Activated CD4-positive, alpha-beta T cell treated with anti-CD3 and anti-CD28 coated beads, Interleukin-2, amount 50 U/mL, for 24 hours (primary cell): ENCODE measurements around the gene C20orf96.

Source experiments
- DNase-seq, 2 donors: peaks; one replicate each; pipeline ENCODE4 v3.0.0-alpha.2; 2020; ENCODE audit warnings: low read depth in 1 of 2, low spot score in 1 of 2

C20orf96 gene

GRCh38 chr20:312866-313265, 22.3 kb upstream of the C20orf96 start:
- no peak for DNase-seq

GRCh38 chr20:312067-312466, 21.5 kb upstream of the C20orf96 start:
- no peak for DNase-seq

GRCh38 chr20:311609-312008, 21.1 kb upstream of the C20orf96 start:
- DNase-seq, result no peak

DNA sequence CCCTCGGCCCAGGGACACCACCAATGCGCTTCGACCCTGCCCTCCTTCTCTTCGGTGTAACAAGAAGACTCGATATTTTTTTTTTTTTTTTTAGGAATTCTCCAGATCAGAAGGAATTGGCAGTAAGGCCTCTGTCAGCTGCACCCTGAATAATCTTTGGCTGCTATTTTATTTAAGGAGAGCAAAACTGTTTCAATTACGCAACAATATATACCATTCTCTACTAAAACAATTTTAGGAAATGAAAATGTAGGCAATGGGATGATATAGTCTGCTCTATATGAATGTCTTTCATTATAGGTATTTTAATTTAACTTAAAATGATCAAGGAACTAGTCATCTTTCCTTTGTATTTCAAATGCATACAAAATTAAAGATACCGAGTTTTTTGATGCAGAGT, 20.1 kb upstream of the C20orf96 start:
- no peak for DNase-seq

- peak; percentile 44 to 78 for DNase-seq
These were observed 19.5 kb upstream of the C20orf96 start for GRCh38 chr20:309841-310644.

- DNase-seq, result no peak
These were observed 18.8 kb upstream of the C20orf96 start for GRCh38 chr20:309306-309840.

DNA sequence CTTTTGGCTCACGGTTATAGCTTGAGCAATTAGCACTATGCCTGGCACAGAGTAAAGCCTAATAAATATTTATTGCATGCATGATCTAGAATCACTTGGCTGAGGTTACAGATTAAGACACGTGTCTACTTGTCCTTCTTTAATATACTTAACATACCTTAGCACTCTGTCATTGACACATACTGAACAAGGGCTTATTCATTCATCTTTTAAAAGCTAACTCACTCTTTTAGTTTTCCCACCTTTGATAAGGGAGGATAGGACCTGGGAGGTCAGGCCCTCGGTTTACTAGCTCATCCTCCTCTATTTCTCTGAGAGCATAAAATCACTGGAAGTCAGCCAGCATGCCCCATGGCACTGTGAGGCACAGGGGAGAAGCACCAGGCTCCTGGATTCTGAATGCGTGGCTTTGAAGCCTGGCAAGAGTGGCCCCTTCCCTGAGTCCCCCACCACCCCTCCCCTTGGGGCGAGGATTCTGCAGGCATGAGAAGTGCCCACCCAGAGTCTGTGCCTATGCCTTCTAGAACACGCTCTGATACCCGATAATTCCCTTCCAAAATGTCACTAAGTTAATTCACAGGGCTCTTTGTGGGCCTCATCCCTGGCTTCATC, 18.0 kb upstream of the C20orf96 start:
- no peak for DNase-seq

GRCh38 chr20:305745-306144, 15.2 kb upstream of the C20orf96 start:
- no peak for DNase-seq

GRCh38 chr20:301886-302848, 11.6 kb upstream of the C20orf96 start:
- no peak for DNase-seq

DNA sequence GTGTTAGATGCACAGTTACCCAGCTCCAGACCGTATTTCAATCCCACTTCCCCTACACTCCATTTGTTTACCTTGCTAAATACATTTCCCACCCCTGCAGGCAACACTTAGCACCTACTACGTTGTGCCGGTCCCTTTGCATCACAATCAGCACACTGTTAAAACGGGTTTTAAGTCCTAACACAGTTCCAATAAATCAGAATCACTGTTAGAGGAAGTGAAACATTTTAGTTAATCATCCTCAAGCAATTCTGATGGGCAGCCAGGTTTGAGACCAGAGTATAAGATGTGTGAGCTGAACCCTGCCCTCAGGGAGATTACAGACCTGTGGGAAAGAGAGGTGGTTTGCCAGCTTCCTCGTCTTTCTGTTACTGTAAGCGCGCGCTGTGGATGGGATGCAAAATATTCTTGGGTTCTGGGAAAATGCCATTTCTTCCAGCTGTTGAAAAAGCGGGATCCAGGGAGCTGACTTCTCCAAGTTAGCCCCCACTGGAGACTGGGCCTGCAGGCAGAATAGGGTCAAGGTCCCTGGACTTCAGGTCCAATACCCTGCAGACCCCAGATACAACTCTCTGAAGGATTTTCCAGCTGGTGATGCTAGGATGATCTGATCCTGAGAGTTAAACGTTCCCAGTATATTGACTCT, 9.9 kb upstream of the C20orf96 start:
- DNase-seq, result no peak

DNA sequence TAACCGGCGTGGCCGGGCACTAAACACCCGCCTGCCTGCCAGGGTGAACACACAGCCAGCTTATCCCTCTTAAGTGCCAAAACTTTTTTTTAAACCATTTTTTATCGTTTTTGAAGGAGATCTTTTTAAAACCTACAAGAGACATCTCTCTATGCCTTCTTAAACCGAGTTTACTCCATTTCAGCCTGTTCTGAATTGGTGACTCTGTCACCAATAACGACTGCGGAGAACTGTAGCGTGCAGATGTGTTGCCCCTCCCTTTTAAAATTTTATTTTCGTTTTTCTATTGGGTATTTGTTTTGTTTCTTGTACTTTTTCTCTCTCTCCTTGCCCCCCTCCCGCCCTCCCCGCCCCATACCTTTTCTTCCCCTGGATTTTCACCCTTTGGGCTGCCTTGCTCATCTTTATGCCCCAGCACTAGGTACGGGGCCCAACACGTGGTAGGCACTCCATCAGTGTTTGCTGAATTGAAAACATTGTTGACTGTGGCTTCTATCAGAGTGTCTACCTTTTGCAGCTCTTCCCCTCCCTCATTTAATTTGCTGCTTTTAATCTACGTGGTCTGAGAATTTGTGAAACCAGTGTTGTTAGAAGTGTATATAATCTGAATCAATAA, 8.3 kb upstream of the C20orf96 start:
- DNase-seq, result no peak

DNA sequence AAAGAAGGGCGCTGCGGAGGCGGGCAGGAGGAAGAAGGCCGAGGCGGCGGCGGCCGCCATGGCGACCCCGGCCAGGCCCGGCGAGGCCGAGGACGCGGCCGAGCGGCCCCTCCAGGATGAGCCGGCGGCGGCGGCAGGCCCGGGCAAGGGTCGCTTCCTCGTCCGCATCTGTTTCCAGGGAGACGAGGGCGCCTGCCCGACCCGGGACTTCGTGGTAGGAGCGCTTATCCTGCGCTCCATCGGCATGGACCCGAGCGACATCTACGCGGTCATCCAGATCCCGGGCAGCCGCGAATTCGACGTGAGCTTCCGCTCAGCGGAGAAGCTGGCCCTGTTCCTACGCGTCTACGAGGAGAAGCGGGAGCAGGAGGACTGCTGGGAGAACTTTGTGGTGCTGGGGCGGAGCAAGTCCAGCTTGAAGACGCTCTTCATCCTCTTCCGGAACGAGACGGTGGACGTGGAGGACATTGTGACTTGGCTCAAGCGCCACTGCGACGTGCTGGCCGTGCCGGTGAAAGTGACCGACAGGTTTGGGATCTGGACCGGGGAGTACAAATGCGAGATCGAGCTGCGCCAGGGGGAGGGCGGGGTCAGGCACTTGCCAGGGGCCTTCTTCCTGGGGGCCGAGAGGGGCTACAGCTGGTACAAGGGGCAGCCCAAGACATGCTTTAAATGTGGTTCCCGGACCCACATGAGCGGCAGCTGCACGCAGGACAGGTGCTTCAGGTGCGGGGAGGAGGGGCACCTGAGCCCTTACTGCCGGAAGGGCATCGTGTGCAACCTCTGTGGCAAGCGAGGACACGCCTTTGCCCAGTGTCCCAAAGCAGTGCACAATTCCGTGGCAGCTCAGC, 7.6 kb upstream of the C20orf96 start:
- peak in 1 of 2 donors; percentile 13 for DNase-seq

- peak; percentile 63 to 73 for DNase-seq
These were observed 6.8 kb upstream of the C20orf96 start, which contains the start of gene ZCCHC3 for GRCh38 chr20:297098-297924. TSS of gene ZCCHC3 (plus strand) at chr20:297570. CDS start at chr20:297587, 17 bp downstream.

DNA sequence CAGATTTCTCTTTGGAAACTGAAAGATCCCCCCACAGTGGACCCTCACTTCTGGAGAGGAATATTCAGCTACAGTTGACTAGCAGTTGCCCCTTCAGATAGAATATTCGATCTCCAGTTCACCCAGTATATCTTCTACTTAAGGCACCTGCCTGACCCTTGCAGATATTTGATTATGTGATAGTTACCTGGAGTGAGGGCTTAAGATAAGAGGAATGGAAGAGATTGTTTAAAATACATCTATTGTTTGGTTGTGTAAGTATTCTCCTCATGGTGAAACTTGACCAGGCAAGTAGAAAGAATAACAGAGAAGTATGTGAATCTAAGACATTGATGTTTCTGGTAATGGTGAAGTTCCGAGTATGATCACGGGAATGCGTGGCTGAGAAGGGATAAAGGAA, 5.3 kb upstream of the C20orf96 start:
- DNase-seq, result no peak

GRCh38 chr20:294602-295001, 4.1 kb upstream of the C20orf96 start:
- DNase-seq, result no peak

DNA sequence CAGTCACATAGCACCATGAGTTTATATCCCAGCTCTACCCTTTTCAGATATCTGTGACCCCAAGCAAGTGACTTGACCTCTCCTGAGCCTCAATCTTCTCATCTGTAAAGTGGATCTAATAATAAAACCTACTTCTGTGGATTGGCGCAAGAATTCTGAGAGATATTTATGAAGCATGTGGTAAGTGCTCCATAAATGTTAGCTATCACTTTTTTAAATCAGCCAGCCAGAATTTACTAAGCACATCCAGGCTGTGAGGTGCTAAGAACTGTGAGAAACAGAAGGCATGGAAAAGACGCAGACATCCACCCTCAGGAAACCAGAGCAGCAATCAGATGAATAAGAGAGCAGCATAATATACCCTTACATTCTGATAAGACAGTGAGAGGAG, 862 bp downstream of the C20orf96 start:
- DNase-seq, result no peak

- no peak for DNase-seq
These were observed 1.4 kb downstream of the C20orf96 start for GRCh38 chr20:288956-289692.

- no peak for DNase-seq
These were observed 4.0 kb downstream of the C20orf96 start for GRCh38 chr20:286508-286907.
